HFF-Myc (cell line): ENCODE data around the gene CLEC16A.

Source experiments
- DNase-seq: peaks from one replicate; pipeline ENCODE4 v3.0.0-alpha.2; 2011; ENCODE audit warnings: low read depth; ENCODE audit errors: extremely low read depth
- H3K4me3 ChIP-seq: replicated peaks from 2 replicates; pipeline ENCODE4 v1.5.1; 2011; ENCODE audit warnings: low read depth, mild to moderate bottlenecking, control low read depth, low read length
- CTCF ChIP-seq: IDR thresholded peaks from 2 replicates; pipeline ENCODE4 v1.5.1; 2012; ENCODE audit warnings: mild to moderate bottlenecking, low read depth, low read length, control low read depth; ENCODE audit errors: missing control alignments

The CLEC16A gene

GRCh38 chr16:11163761-11164261, 219.4 kb downstream of the CLEC16A start:
- TF ChIP-seq CTCF, result no peak
- DNase-seq, result no peak
- H3K4me3 ChIP-seq, result no peak overlapping the region

DNA sequence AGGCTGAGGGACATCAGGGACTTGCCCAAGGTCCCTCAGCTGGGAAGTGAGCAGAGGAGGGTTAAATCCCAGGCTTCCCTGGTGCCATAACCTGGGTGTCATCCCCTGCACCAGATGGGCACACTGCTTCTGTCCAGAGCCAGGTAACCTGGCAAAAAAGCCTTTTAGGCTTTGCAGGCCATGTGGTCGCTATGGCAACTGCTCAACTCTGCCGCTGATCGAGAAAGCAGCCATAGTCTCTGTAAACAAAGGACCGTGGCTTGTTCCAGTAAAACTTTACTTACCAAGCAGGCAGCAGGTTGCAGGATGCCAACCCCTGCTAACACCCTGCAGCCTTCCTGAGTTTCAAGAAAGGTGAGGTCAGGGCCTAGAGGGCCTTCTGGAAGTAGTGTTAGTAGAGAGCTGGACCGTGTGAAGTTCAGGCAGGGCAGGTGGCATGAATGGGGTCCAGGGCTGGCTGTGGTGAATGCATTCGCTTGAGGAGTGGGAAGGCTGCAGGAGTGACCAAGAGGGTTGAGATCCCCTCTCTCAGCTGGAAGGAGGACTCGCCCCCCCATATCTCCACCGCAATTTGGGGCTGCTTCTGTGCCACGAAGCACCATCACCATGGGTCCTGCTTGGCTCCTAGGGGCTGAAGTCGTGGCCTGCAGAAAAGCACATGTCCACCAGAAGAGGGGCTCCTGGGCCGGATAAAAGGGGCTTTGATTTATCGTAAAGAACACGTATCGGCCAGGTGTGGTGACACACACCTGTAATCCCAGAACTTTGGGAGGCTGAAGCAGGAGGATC, 220.3 kb downstream of the CLEC16A start:
- no peak for TF ChIP-seq CTCF
- no peak overlapping the region for H3K4me3 ChIP-seq
- no peak for DNase-seq

- no peak for DNase-seq
- no peak overlapping the region for H3K4me3 ChIP-seq
- TF ChIP-seq CTCF, result no peak
These were observed 221.0 kb downstream of the CLEC16A start for GRCh38 chr16:11165349-11165748.

GRCh38 chr16:11165894-11166665, 221.7 kb downstream of the CLEC16A start:
- no peak overlapping the region for H3K4me3 ChIP-seq
- no peak for TF ChIP-seq CTCF
- no peak for DNase-seq

GRCh38 chr16:11167581-11167980, 223.2 kb downstream of the CLEC16A start:
- no peak for TF ChIP-seq CTCF
- H3K4me3 ChIP-seq, result no peak overlapping the region
- DNase-seq, result no peak

DNA sequence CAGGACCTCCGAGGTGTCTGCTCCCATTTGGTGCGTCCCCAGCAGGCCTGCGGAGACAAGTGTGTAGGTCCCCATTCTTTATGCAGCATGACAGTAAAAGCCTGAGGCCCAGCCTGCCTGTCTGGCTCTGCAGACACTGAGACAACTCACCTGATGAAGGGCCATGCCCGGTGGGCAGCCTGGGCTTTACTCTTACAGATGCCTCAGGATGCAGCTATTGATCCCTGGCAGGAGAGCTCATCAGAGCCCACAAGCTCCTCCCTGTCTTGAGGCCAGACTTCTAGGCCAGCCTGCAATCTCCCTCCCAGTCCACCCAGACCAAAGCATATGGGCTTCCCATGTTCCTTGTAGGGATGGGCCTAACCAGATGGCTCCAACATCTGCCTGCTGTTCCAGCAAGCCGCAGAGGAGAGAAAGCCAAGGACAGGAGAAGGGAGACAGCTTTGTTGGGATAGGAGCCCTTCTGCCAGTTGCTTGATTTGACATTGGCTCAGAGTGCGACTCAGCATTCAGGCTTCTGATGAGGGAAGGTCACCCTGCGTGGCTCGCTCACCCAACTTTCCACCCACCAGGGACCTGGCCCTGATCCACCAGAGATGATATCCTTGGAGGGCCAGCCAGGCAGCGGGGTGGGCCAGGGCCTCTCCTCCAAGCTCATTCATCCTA, 224.2 kb downstream of the CLEC16A start:
- no peak for TF ChIP-seq CTCF
- H3K4me3 ChIP-seq, result no peak overlapping the region
- no peak for DNase-seq
